IMR-90 (cell line): ENCODE data around the gene PTPN13. TPM values are rescaled to one million over a fixed set of nuclear protein-coding genes. Genes with fewer than 3 reads are reported as not detected.

Experiments used
- ATAC-seq: fragments of 200-7000 bp; cut with Tn5 transposase; 2 replicates; pipeline ENCODE4 v1.9.1; 2020; ENCODE audit warnings: low read depth, mild to moderate bottlenecking, moderate library complexity
- BruUV-seq: library from RNA; stranded (reverse); fragments of 400-500 nt; replicated peaks from 2 replicates; lab custom pipeline; 2021; lab: Mats Ljungman, UMichigan
- CTCF ChIA-PET: fragments of 300-600 bp; formaldehyde crosslinking; extraction: SDS; loops from one replicate; lab custom pipeline; 2021; ENCODE audit warnings: antibody characterized with exemption; lab: Yijun Ruan, JAX
- POLR2A ChIA-PET: fragments of 300-600 bp; sonication (Branson Sonifier 250); formaldehyde crosslinking; loops from one replicate; lab custom pipeline; 2022; ENCODE audit warnings: antibody characterized with exemption; ENCODE audit not compliant: unreplicated experiment; lab: Charles Lee
- DNase-seq: peaks from one replicate; pipeline ENCODE4 v3.0.0; 2013
- H2AFZ ChIP-seq: replicated peaks from 2 replicates; pipeline ENCODE3; 2013; ENCODE audit warnings: low read length, mild to moderate bottlenecking; ENCODE audit not compliant: poor library complexity
- H2AK5ac ChIP-seq: 2 replicates; pipeline ENCODE4 v1.6.1; 2013; ENCODE audit warnings: low read depth, low read length, inconsistent platforms
- H2AK9ac ChIP-seq: replicated peaks from 2 replicates; pipeline ENCODE3; 2013; ENCODE audit warnings: mild to moderate bottlenecking, low read depth, low read length, moderate library complexity; ENCODE audit not compliant: poor library complexity
- H2BK120ac ChIP-seq: 2 replicates; pipeline ENCODE4 v1.6.1; 2013; ENCODE audit warnings: low read depth, low read length, inconsistent platforms
- H2BK15ac ChIP-seq: 3 replicates; pipeline ENCODE4 v1.6.1; 2013; ENCODE audit warnings: low read depth, low read length, inconsistent platforms
- H2BK20ac ChIP-seq: 2 replicates; pipeline ENCODE4 v1.6.1; 2013; ENCODE audit warnings: low read depth, mild to moderate bottlenecking, inconsistent platforms, low read length, moderate library complexity
- H2BK5ac ChIP-seq: 2 replicates; pipeline ENCODE4 v1.6.1; 2013; ENCODE audit warnings: mild to moderate bottlenecking, low read depth, low read length, inconsistent platforms; ENCODE audit not compliant: poor library complexity, severe bottlenecking
- H3K14ac ChIP-seq: replicated peaks from 2 replicates; pipeline ENCODE4 v1.6.1; 2013; ENCODE audit warnings: low read depth, low read length, inconsistent platforms
- H3K18ac ChIP-seq: 2 replicates; pipeline ENCODE4 v1.6.1; 2013; ENCODE audit warnings: low read depth, low read length, control low read depth
- H3K23ac ChIP-seq: 2 replicates; pipeline ENCODE4 v1.6.1; 2013; ENCODE audit warnings: low read depth, low read length, inconsistent platforms
- H3K27ac ChIP-seq: 2 replicates; pipeline ENCODE4 v1.5.1; 2013; ENCODE audit warnings: mild to moderate bottlenecking, control low read depth, low read length; ENCODE audit not compliant: insufficient read depth
- H3K27me3 ChIP-seq: 2 replicates; pipeline ENCODE4 v1.6.1; 2013; ENCODE audit warnings: low read length; ENCODE audit not compliant: control insufficient read depth, insufficient read depth
- H3K36me3 ChIP-seq: 2 replicates; pipeline ENCODE4 v1.6.1; 2013; ENCODE audit warnings: low read length, mixed read lengths; ENCODE audit not compliant: control insufficient read depth, insufficient read depth
- H3K4ac ChIP-seq: 2 replicates; pipeline ENCODE4 v1.6.1; 2013; ENCODE audit warnings: low read depth, low read length, inconsistent platforms
- H3K4me1 ChIP-seq: 2 replicates; pipeline ENCODE4 v1.6.1; 2013; ENCODE audit warnings: low read length, mixed read lengths; ENCODE audit not compliant: control insufficient read depth, insufficient read depth
- H3K4me2 ChIP-seq: 2 replicates; pipeline ENCODE4 v1.6.1; 2013; ENCODE audit warnings: low read depth, mild to moderate bottlenecking, control low read depth, low read length, moderate library complexity
- H3K4me3 ChIP-seq: 2 replicates; pipeline ENCODE4 v1.5.1; 2013; ENCODE audit warnings: low read depth, mild to moderate bottlenecking, control low read depth, low read length, moderate library complexity; ENCODE audit not compliant: insufficient read depth
- H3K56ac ChIP-seq: 2 replicates; pipeline ENCODE4 v1.6.1; 2013; ENCODE audit warnings: low read length, inconsistent platforms; ENCODE audit not compliant: insufficient read depth; ENCODE audit errors: extremely low read depth
- H3K79me1 ChIP-seq, 2 experiments: 2 replicates each; pipeline ENCODE4 v1.6.1; 2013; ENCODE audit warnings: low read length in 2 of 2, inconsistent platforms in 1 of 2, low read depth in 1 of 2
- H3K9ac ChIP-seq: 2 replicates; pipeline ENCODE4 v1.6.1; 2013; ENCODE audit warnings: low read depth, low read length, control low read depth
- H3K9me1 ChIP-seq: 2 replicates; pipeline ENCODE4 v1.6.1; 2013; ENCODE audit warnings: low read length, inconsistent platforms; ENCODE audit not compliant: insufficient read depth
- H3K9me3 ChIP-seq: 2 replicates; pipeline ENCODE4 v1.6.1; 2013; ENCODE audit warnings: low read length; ENCODE audit not compliant: control insufficient read depth, insufficient read depth
- H4K20me1 ChIP-seq: 2 replicates; pipeline ENCODE4 v1.6.1; 2013; ENCODE audit warnings: low read length, inconsistent platforms; ENCODE audit not compliant: insufficient read depth
- H4K5ac ChIP-seq: 2 replicates; pipeline ENCODE4 v1.6.1; 2013; ENCODE audit warnings: mild to moderate bottlenecking, low read depth, low read length, control low read depth
- H4K8ac ChIP-seq, 2 experiments: 2 replicates each; pipeline ENCODE4 v1.6.1; 2013; ENCODE audit warnings: low read depth in 2 of 2, low read length in 2 of 2, control low read depth in 1 of 2, inconsistent platforms in 1 of 2
- H4K91ac ChIP-seq: 2 replicates; pipeline ENCODE4 v1.6.1; 2013; ENCODE audit warnings: low read depth, low read length, inconsistent platforms; ENCODE audit not compliant: insufficient read depth
- BHLHE40 ChIP-seq: fragments of 150-350 bp; IDR thresholded peaks from 2 replicates; pipeline ENCODE4 v1.6.1; 2016; ENCODE audit warnings: mild to moderate bottlenecking, low read depth, low read length
- RAD21 ChIP-seq: IDR thresholded peaks from 2 replicates; pipeline ENCODE4 v1.6.1; 2012; ENCODE audit warnings: low read length, improper control_type of control experiment
- WGBS, 2 experiments: methylation state at CpG; one replicate each; pipeline versions ENCODE4 v1.1.5 to v1.1.7; 2013; ENCODE audit warnings: missing lambda C conversion rate in 2 of 2; ENCODE audit not compliant: insufficient read length in 1 of 2; ENCODE audit errors: extremely low coverage in 2 of 2; 5-methylcytosine and 5-hydroxymethylcytosine counted together
- dilution Hi-C: fragments of 300-500 bp; cut with HindIII; formaldehyde crosslinking; loops from one replicate; pipeline ENCODE4 v1.14.3; 2018; ENCODE audit warnings: low sequenced_read_pairs; ENCODE audit not compliant: unreplicated experiment
- in situ Hi-C: fragments of 300-500 bp; cut with MboI; formaldehyde crosslinking; loops from 3 replicates; pipeline ENCODE4 v1.14.3; 2019; ENCODE audit warnings: low sequenced_read_pairs, inconsistent platforms, mixed read lengths
- intact Hi-C: fragments of 100-400 bp; cut with micrococcal nuclease; formaldehyde crosslinking; loops from 2 replicates; pipeline ENCODE4 v1.10.0; 2022
- polyA plus RNA-seq, 3 experiments: library from polyadenylated mRNA; depleted of rRNA; stranded (reverse); fragments of >200 nt; gene quantifications; 2 replicates each; pipeline ENCODE4 v1.2.3, GENCODE V29; 2012; ENCODE audit warnings: low replicate concordance in 1 of 3
- total RNA-seq: library from RNA; depleted of rRNA; stranded (reverse); fragments of >200 nt; gene quantifications from 2 replicates; pipeline ENCODE4 v1.2.3, GENCODE V29; 2012
- TF ChIP-seq, protein P1 (sequence below): conservative IDR thresholded peaks from 2 replicates; pipeline ENCODE4 v1.5.1; 2012; ENCODE audit warnings: mild to moderate bottlenecking, low read depth, low read length, improper control_type of control experiment
- TF ChIP-seq, protein P2 (sequence below): fragments of 150-350 bp; IDR thresholded peaks from 2 replicates; pipeline ENCODE4 v1.6.1; 2016; ENCODE audit warnings: low read depth, mild to moderate bottlenecking, low read length, moderate library complexity, borderline replicate concordance

Gene PTPN13
- total and polyA plus RNA-seq, 2 of the 4 experiments (the other 2 are of a cell fraction): 7.7 to 29.0 TPM

DNA sequence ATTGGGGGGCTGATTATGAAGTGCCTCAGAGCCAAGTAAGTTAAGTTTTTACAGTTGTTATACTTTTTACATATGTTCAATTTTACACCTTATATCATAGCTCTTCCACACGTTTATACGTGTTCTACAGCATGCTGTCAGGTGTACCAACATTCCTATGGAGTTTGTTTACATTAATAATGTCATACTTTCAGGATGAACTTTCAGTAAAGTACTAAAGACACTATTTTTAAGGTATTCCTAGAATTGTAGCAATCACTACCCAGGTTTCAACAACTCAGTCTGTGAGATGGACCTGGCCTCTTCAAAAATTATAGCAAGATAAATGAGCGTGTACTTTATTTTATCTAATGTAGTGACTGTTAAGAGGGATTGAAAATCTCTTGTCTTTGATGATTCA, 92.6 kb downstream of the PTPN13 start:
- no peak overlapping the region for H3K9ac ChIP-seq
- ChIA-PET CTCF (no interaction called here), POLR2A (no interaction called here)
- intact Hi-C loops: no loop called here
- BruUV-seq: no TSS peak
- no CpG with 5 or more reads among the region's 3 CpGs for WGBS, 2 experiments
- no peak overlapping the region for H3K23ac ChIP-seq
- no peak overlapping the region for H4K91ac ChIP-seq
- H4K8ac ChIP-seq: no peak overlapping the region
- no peaks in the 10 kb centered on the region for H4K20me1 ChIP-seq
- no peak overlapping the region for H3K4me3 ChIP-seq
- H3K4ac ChIP-seq: no peak overlapping the region
- dilution Hi-C loops: no loop called here
- no peak overlapping the region for H3K18ac ChIP-seq
- TF ChIP-seq, protein P1, sequence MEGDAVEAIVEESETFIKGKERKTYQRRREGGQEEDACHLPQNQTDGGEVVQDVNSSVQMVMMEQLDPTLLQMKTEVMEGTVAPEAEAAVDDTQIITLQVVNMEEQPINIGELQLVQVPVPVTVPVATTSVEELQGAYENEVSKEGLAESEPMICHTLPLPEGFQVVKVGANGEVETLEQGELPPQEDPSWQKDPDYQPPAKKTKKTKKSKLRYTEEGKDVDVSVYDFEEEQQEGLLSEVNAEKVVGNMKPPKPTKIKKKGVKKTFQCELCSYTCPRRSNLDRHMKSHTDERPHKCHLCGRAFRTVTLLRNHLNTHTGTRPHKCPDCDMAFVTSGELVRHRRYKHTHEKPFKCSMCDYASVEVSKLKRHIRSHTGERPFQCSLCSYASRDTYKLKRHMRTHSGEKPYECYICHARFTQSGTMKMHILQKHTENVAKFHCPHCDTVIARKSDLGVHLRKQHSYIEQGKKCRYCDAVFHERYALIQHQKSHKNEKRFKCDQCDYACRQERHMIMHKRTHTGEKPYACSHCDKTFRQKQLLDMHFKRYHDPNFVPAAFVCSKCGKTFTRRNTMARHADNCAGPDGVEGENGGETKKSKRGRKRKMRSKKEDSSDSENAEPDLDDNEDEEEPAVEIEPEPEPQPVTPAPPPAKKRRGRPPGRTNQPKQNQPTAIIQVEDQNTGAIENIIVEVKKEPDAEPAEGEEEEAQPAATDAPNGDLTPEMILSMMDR: no peak
- TF ChIP-seq RAD21 (no peak), BHLHE40 (no peak)
- TF ChIP-seq, protein P2, sequence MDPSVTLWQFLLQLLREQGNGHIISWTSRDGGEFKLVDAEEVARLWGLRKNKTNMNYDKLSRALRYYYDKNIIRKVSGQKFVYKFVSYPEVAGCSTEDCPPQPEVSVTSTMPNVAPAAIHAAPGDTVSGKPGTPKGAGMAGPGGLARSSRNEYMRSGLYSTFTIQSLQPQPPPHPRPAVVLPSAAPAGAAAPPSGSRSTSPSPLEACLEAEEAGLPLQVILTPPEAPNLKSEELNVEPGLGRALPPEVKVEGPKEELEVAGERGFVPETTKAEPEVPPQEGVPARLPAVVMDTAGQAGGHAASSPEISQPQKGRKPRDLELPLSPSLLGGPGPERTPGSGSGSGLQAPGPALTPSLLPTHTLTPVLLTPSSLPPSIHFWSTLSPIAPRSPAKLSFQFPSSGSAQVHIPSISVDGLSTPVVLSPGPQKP: no peak
- no peaks in the 10 kb centered on the region for H3K4me1 ChIP-seq
- no peak overlapping the region for H2AK9ac ChIP-seq
- no peaks in the 10 kb centered on the region for H3K9me3 ChIP-seq
- no peak overlapping the region for H3K27ac ChIP-seq
- no peaks in the 10 kb centered on the region; the same call in 1 of the 2 replicates for H3K9me1 ChIP-seq
- DNase-seq (no peak), ATAC-seq (no peak)
- no peak overlapping the region for H2BK20ac ChIP-seq
- in situ Hi-C loops: no loop called here
- no peak overlapping the region for H2AK5ac ChIP-seq
- no peak overlapping the region for H2AFZ ChIP-seq
- no peak overlapping the region for H2BK120ac ChIP-seq
- H3K4me2 ChIP-seq: no peak overlapping the region
- no peak overlapping the region for H2BK5ac ChIP-seq
- peaks cover 3 to 7% of the 10 kb centered on the region in 2 experiments; a peak in 2 of 4 replicates for H3K79me1 ChIP-seq
- H2BK15ac ChIP-seq: no peak overlapping the region
- no peak overlapping the region for H3K56ac ChIP-seq
- H3K36me3 ChIP-seq: 0 out of 2 replicates have a peak, but pooled peaks cover 1% of the 10 kb centered on the region
- H3K14ac ChIP-seq: no peak overlapping the region
- H3K27me3 ChIP-seq: no peaks in the 10 kb centered on the region
- no peak overlapping the region for H4K5ac ChIP-seq
